Osteocyte (in vitro differentiated cells): ENCODE results near the gene DYRK1A. TPM values are rescaled to one million over a fixed set of nuclear protein-coding genes. Genes with fewer than 3 reads are reported as not detected.

ENCODE experiments used
- DNase-seq: peaks from one replicate; pipeline ENCODE4 v3.0.0; 2021; ENCODE audit warnings: mixed read lengths; ENCODE audit not compliant: unreplicated experiment; ENCODE audit errors: extremely low spot score
- H3K27ac Mint-ChIP-seq: one replicate; pipeline ENCODE4 v1.8.0; 2021; ENCODE audit warnings: mild to moderate bottlenecking, mixed read lengths; ENCODE audit not compliant: unreplicated experiment
- H3K27me3 Mint-ChIP-seq: one replicate; pipeline ENCODE4 v1.8.0; 2021; ENCODE audit warnings: mixed read lengths; ENCODE audit not compliant: unreplicated experiment
- H3K36me3 Mint-ChIP-seq: one replicate; pipeline ENCODE4 v1.8.0; 2021; ENCODE audit warnings: mixed read lengths; ENCODE audit not compliant: unreplicated experiment
- H3K4me1 Mint-ChIP-seq: one replicate; pipeline ENCODE4 v1.8.0; 2021; ENCODE audit warnings: mixed read lengths; ENCODE audit not compliant: unreplicated experiment
- H3K4me3 Mint-ChIP-seq: one replicate; pipeline ENCODE4 v1.8.0; 2021; ENCODE audit warnings: mild to moderate bottlenecking, moderate library complexity, mixed read lengths; ENCODE audit not compliant: unreplicated experiment
- H3K9me3 Mint-ChIP-seq: one replicate; pipeline ENCODE4 v1.8.0; 2021; ENCODE audit warnings: mixed read lengths; ENCODE audit not compliant: unreplicated experiment
- total RNA-seq: library from RNA; stranded (reverse); gene quantifications from 2 replicates; pipeline ENCODE4 v1.2.1, GENCODE V29; 2021
- TF ChIP-seq, protein P1 (sequence below): fragments of 200-600 bp; sonication (generic); IDR thresholded peaks from 2 replicates; pipeline ENCODE4 v1.5.0; 2021; ENCODE audit warnings: antibody characterized with exemption, mild to moderate bottlenecking, moderate library complexity

Gene DYRK1A
- total RNA-seq, 1 donor from 2014 or later, result 63.2 TPM

DNA sequence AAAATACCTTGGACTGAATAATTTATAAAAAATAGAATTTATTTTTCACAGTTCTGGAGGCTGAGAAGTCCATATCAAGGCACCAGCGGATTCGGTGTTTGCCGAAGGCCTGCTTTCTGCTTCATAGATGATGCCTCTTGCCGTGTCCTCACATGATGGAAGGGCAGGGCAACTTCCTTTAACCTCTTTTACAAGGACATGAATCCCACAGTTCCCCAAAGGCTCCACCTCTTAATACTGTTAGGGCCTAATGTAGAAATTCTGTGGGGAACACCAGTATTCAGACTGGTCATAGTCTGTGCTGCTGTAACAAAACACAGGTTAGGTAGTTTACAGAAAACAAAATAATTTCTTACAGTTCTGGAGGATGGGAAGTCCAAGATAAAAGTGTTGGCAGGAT is 25.9 kb downstream of the DYRK1A start:
- TF ChIP-seq, protein P1, sequence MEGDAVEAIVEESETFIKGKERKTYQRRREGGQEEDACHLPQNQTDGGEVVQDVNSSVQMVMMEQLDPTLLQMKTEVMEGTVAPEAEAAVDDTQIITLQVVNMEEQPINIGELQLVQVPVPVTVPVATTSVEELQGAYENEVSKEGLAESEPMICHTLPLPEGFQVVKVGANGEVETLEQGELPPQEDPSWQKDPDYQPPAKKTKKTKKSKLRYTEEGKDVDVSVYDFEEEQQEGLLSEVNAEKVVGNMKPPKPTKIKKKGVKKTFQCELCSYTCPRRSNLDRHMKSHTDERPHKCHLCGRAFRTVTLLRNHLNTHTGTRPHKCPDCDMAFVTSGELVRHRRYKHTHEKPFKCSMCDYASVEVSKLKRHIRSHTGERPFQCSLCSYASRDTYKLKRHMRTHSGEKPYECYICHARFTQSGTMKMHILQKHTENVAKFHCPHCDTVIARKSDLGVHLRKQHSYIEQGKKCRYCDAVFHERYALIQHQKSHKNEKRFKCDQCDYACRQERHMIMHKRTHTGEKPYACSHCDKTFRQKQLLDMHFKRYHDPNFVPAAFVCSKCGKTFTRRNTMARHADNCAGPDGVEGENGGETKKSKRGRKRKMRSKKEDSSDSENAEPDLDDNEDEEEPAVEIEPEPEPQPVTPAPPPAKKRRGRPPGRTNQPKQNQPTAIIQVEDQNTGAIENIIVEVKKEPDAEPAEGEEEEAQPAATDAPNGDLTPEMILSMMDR, result no peak
- Mint-ChIP-seq H3K4me3 (no peak overlapping the region), H3K36me3 (peaks cover 2% of the 10 kb centered on the region), H3K4me1 (peaks cover 35% of the 10 kb centered on the region), H3K27me3 (no peaks in the 10 kb centered on the region), H3K9me3 (no peaks in the 10 kb centered on the region), H3K27ac (no peak overlapping the region)
- no peak for DNase-seq

DNA sequence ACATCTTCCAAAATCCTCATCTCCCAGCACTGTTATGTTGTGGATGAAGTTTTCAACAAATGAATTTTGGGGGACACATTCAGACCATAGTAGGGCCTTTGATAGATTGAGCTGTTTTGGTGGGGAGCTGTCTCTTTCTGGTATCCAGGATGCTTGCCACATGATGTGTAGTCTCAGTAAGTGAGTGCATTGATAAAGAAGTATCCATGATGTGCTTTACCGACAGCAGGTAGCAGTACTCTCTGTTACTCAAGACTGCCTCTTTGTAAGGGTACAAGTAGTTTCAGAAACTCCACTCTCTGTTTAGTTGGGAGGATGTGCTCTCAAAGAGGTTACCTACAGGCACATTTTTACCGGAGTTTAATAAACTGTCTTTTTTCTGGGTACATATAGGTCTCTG is 26.5 kb downstream of the DYRK1A start:
- no peak overlapping the region for H3K27ac Mint-ChIP-seq
- no peak overlapping the region for H3K4me3 Mint-ChIP-seq
- H3K36me3 Mint-ChIP-seq, result peaks cover 2% of the 10 kb centered on the region
- H3K27me3 Mint-ChIP-seq, result no peaks in the 10 kb centered on the region
- DNase-seq, result no peak
- H3K4me1 Mint-ChIP-seq, result peaks cover 34% of the 10 kb centered on the region
- no peaks in the 10 kb centered on the region for H3K9me3 Mint-ChIP-seq
- TF ChIP-seq, protein P1, result no peak

DNA sequence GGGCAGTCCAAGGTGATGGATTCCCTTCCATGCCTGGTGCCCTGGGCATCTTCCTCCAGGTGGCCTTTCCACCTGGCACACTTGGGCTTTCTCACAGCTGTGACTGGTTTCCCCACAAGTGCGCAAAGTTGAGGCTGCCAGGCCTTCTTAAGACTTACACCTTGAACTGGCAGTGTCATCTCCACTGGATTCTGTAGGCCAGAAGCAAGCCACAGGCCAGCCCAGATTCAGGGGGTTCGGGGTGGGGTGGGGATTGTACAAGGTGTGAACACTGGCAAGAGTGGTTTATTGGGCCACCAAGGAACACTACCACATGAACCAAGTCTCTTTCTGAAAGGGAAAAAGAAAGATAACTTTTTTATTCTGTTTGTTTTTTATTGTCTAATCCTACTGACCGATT is 27.2 kb downstream of the DYRK1A start:
- TF ChIP-seq, protein P1, result no peak
- Mint-ChIP-seq H3K36me3 (peaks cover 2% of the 10 kb centered on the region), H3K4me1 (peaks cover 37% of the 10 kb centered on the region), H3K9me3 (no peaks in the 10 kb centered on the region), H3K27me3 (no peaks in the 10 kb centered on the region), H3K4me3 (no peak overlapping the region), H3K27ac (no peak overlapping the region)
- no peak for DNase-seq

DNA sequence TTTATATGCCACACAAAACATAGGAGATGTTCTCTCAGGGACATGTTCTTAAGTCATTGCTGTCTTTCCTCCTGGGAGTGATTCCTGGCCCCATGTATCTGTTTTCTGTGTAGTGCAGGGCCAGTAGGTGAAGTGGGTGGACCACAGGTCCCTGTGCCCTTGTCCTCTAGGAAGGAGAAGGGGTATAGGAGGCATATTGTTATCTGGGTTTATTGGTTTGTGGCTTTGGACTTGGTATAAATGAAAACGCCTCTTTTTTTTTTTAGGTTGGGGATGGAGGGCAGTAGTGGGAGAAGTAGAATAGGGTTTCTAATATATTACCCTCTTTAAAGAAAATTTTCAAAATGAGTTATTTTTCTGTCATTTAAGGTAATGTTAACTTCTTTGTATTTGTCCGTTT is 29.4 kb downstream of the DYRK1A start:
- H3K36me3 Mint-ChIP-seq, result peaks cover 3% of the 10 kb centered on the region
- H3K27ac Mint-ChIP-seq, result no peak overlapping the region
- peaks cover 41% of the 10 kb centered on the region for H3K4me1 Mint-ChIP-seq
- TF ChIP-seq, protein P1, result no peak
- H3K4me3 Mint-ChIP-seq, result no peak overlapping the region
- H3K9me3 Mint-ChIP-seq, result peaks cover 4% of the 10 kb centered on the region
- DNase-seq, result no peak
- H3K27me3 Mint-ChIP-seq, result no peaks in the 10 kb centered on the region

DNA sequence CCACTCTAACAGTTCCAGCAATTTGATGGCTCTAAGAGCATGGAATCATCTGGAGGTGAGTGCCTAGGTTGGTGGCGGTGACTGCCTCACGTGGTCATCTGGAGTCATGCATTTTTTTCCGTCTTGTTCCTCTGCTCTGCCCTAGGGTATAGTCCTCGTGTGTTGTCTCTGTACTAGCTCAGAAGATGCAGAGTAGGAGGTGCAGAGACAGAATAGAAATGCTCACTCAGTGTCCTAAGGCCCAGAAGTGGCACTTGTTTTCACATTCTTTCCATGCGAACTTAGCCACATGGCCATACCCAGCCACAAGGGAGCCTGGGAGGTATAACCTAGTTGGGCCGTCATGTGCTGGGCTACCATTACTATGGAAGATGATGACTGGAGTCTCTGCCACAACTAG is 30.3 kb downstream of the DYRK1A start:
- Mint-ChIP-seq H3K4me3 (no peak overlapping the region), H3K4me1 (peaks cover 34% of the 10 kb centered on the region), H3K27me3 (no peaks in the 10 kb centered on the region), H3K36me3 (peaks cover 3% of the 10 kb centered on the region), H3K9me3 (peaks cover 4% of the 10 kb centered on the region), H3K27ac (no peak overlapping the region)
- TF ChIP-seq, protein P1, result no peak
- no peak for DNase-seq
